AG09309 (cell line): ENCODE data around the gene IL10.
"Not testable (repeated sequence)": the region's sequence is repeated elsewhere in the genome, so short reads cannot be mapped to it uniquely, and the experiment has no call there.

Experiments used
- DNase-seq: peaks from one replicate; pipeline ENCODE4 v3.0.0-alpha.2; 2010; ENCODE audit warnings: low read depth
- H3K4me3 ChIP-seq: 2 replicates; pipeline ENCODE4 v1.5.1; 2011; ENCODE audit warnings: mild to moderate bottlenecking, low read depth, low read length, moderate library complexity; ENCODE audit not compliant: control insufficient read depth
- TF ChIP-seq, protein P1 (sequence below): IDR thresholded peaks from 2 replicates; pipeline ENCODE4 v1.5.1; 2011; ENCODE audit warnings: mild to moderate bottlenecking, low read depth, low read length, inconsistent platforms; ENCODE audit not compliant: insufficient read depth, control insufficient read depth; ENCODE audit errors: missing control alignments

The IL10 gene

GRCh38 chr1:206779638-206780037 lies 7.3 kb upstream of the IL10 start:
- H3K4me3 ChIP-seq, result no peak overlapping the region
- DNase-seq, result no peak
- TF ChIP-seq, protein P1, sequence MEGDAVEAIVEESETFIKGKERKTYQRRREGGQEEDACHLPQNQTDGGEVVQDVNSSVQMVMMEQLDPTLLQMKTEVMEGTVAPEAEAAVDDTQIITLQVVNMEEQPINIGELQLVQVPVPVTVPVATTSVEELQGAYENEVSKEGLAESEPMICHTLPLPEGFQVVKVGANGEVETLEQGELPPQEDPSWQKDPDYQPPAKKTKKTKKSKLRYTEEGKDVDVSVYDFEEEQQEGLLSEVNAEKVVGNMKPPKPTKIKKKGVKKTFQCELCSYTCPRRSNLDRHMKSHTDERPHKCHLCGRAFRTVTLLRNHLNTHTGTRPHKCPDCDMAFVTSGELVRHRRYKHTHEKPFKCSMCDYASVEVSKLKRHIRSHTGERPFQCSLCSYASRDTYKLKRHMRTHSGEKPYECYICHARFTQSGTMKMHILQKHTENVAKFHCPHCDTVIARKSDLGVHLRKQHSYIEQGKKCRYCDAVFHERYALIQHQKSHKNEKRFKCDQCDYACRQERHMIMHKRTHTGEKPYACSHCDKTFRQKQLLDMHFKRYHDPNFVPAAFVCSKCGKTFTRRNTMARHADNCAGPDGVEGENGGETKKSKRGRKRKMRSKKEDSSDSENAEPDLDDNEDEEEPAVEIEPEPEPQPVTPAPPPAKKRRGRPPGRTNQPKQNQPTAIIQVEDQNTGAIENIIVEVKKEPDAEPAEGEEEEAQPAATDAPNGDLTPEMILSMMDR, result no peak

- not testable (repeated sequence) for H3K4me3 ChIP-seq, DNase-seq
These were observed 6.6 kb upstream of the IL10 start for GRCh38 chr1:206778911-206779310.

GRCh38 chr1:206778031-206778430 lies 5.7 kb upstream of the IL10 start:
- no peak overlapping the region for H3K4me3 ChIP-seq
- no peak for DNase-seq
- TF ChIP-seq, protein P1, result no peak

DNA sequence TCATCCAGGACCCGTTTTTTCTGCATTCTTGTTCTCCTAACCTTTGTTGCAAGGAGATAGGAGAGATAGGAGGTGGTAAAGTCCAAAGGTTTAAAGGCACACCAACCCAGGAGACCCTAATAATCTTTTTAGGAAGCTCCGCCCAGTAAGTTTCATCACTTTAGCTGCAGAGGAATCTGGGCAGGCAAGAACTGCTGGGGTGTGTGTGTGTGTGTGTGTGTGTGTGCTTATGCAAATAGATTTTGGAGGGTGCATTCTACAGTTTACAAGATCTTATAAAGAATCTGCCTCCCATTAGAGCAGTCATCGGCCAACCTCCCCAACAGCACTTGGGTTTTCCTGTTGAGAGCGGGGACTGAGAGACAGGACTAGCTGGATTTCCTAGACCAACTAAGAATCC lies 3.9 kb upstream of the IL10 start:
- H3K4me3 ChIP-seq, result no peak overlapping the region
- peak; percentile 42 for DNase-seq
- TF ChIP-seq, protein P1, result no peak

GRCh38 chr1:206774093-206774492 lies 1.8 kb upstream of the IL10 start:
- TF ChIP-seq, protein P1, result no peak
- no peak for DNase-seq
- no peak overlapping the region for H3K4me3 ChIP-seq

DNA sequence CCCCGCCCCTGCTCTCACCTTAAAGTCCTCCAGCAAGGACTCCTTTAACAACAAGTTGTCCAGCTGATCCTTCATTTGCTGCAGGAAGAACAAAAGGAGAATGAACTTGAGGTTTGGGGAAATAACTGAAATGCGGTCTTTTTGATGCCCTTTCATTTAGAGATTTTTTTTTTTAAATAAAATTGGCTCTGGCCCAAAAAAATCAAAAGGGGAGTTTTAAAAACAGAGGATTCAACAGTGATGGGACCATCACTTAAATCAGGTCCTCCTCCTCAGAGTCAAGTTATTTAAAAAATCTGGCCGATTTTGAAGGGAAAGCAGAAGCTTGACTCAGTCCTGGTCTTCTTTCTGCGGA lies 979 bp downstream of the IL10 start:
- TF ChIP-seq, protein P1, result no peak
- DNase-seq, result no peak
- H3K4me3 ChIP-seq, result no peak overlapping the region

DNA sequence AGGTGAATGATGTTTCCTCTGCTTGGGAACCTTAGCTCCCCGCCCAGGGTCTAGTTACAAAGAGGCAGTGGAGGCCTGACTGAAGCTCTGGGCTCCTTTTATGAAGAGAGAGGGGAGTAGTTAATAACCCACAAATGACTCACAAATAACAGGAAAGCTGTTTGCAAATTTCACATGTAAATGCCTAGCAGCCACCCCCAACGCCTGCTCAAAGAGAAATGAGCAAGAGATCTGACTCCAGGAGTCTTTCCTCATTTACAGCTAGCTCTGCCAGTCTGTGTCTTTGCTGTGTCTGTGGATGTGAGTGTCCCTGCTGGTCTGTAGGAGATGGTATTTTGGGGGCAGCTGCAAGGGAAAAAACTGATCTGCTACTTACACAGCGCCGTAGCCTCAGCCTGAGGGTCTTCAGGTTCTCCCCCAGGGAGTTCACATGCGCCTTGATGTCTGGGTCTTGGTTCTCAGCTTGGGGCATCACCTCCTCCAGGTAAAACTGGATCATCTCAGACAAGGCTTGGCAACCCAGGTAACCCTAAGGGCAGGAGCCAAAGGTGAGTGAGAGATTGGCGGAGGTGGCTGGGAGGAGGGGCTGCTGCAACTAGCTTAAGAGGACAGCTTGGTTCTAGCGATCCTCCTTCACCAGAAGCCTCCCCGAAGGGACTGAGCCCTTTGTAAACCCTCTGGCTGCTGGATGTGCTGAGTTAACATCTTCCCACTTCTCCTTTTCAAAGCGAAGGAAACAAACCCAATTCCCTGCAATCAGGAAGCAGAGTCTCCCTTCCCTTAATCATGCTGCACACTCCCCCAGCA lies 1.6 kb downstream of the IL10 start, which contains the start of gene IL19:
Gene IL19, plus strand, starts transcription at position 243 of the 807 bp plus-strand sequence. CDS start 65,890 bp downstream, outside the sequence.
- TF ChIP-seq, protein P1, result no peak
- peak; percentile 20 for DNase-seq
- no peak within 1 kb of the TSS for H3K4me3 ChIP-seq
